ENCODE data around the gene CAPZB. TPM values are rescaled to one million over a fixed set of nuclear protein-coding genes. Genes with fewer than 3 reads are reported as not detected.

CAPZB gene
- total RNA-seq, 1 experiment from 2014 or later, result 198 TPM

GRCh38 chr1:19352839-19353238, 132.5 kb downstream of the CAPZB start:
- Mint-ChIP-seq H3K4me1 (ENCODE audit: low read depth, unreplicated experiment) (no peaks in the 10 kb centered on the region), H3K27me3 (ENCODE audit: unreplicated experiment) (no peaks in the 10 kb centered on the region), H3K36me3 (ENCODE audit: insufficient read depth, unreplicated experiment) (peaks cover 12% of the 10 kb centered on the region), H3K27ac (ENCODE audit: unreplicated experiment) (no peak overlapping the region), H3K4me3 (ENCODE audit: low read depth, unreplicated experiment) (no peak overlapping the region), H3K9me3 (ENCODE audit: low read depth, unreplicated experiment) (no peaks in the 10 kb centered on the region)
- TF ChIP-seq CTCF (IDR thresholded peaks at IDR 0.05; ENCODE audit: unreplicated experiment), result no peak
- intact Hi-C loops (cut with micrococcal nuclease; ENCODE audit: unreplicated experiment), result no loop called here
- BruUV-seq (replicated peaks), result no TSS peak
- no peak for DNase-seq
- CTCF ChIA-PET, result interaction anchor here (0.6 kb wide), 1 partner anchor 31 kb away, joined by 8 read pairs; no protein-coding TSS in a partner anchor

- intact Hi-C loops (cut with micrococcal nuclease; ENCODE audit: unreplicated experiment), result no loop called here
- H3K4me3 Mint-ChIP-seq (ENCODE audit: low read depth, unreplicated experiment), result no peak overlapping the region
- no peaks in the 10 kb centered on the region for H3K9me3 Mint-ChIP-seq (ENCODE audit: low read depth, unreplicated experiment)
- peaks cover 12% of the 10 kb centered on the region for H3K36me3 Mint-ChIP-seq (ENCODE audit: insufficient read depth, unreplicated experiment)
- CTCF ChIA-PET, result no interaction called here
- no peak for DNase-seq
- no peak overlapping the region for H3K27ac Mint-ChIP-seq (ENCODE audit: unreplicated experiment)
- no peaks in the 10 kb centered on the region for H3K27me3 Mint-ChIP-seq (ENCODE audit: unreplicated experiment)
- BruUV-seq (replicated peaks), result no TSS peak
- no peaks in the 10 kb centered on the region for H3K4me1 Mint-ChIP-seq (ENCODE audit: low read depth, unreplicated experiment)
- TF ChIP-seq CTCF (IDR thresholded peaks at IDR 0.05; ENCODE audit: unreplicated experiment), result no peak
Measured at GRCh38 chr1:19351873-19352272, 133.5 kb downstream of the CAPZB start.

GRCh38 chr1:19350566-19350965, 134.8 kb downstream of the CAPZB start:
- no TSS peak for BruUV-seq (replicated peaks)
- Mint-ChIP-seq H3K4me1 (ENCODE audit: low read depth, unreplicated experiment) (no peaks in the 10 kb centered on the region), H3K36me3 (ENCODE audit: insufficient read depth, unreplicated experiment) (peaks cover 17% of the 10 kb centered on the region), H3K27me3 (ENCODE audit: unreplicated experiment) (no peaks in the 10 kb centered on the region), H3K27ac (ENCODE audit: unreplicated experiment) (no peak overlapping the region), H3K9me3 (ENCODE audit: low read depth, unreplicated experiment) (no peaks in the 10 kb centered on the region), H3K4me3 (ENCODE audit: low read depth, unreplicated experiment) (no peak overlapping the region)
- no peak for TF ChIP-seq CTCF (IDR thresholded peaks at IDR 0.05; ENCODE audit: unreplicated experiment)
- intact Hi-C loops (cut with micrococcal nuclease; ENCODE audit: unreplicated experiment), result no loop called here
- DNase-seq, result no peak
- CTCF ChIA-PET, result interaction anchor here (0.7 kb wide), 2 partner anchors 15 to 31 kb away, joined by 3 to 5 read pairs; no protein-coding TSS in a partner anchor

GRCh38 chr1:19349999-19350398, 135.3 kb downstream of the CAPZB start:
- Mint-ChIP-seq H3K27me3 (ENCODE audit: unreplicated experiment) (no peaks in the 10 kb centered on the region), H3K4me3 (ENCODE audit: low read depth, unreplicated experiment) (no peak overlapping the region), H3K9me3 (ENCODE audit: low read depth, unreplicated experiment) (no peaks in the 10 kb centered on the region), H3K4me1 (ENCODE audit: low read depth, unreplicated experiment) (no peaks in the 10 kb centered on the region), H3K27ac (ENCODE audit: unreplicated experiment) (no peak overlapping the region), H3K36me3 (ENCODE audit: insufficient read depth, unreplicated experiment) (peaks cover 18% of the 10 kb centered on the region)
- no TSS peak for BruUV-seq (replicated peaks)
- CTCF ChIA-PET, result interaction anchor here (0.6 kb wide), 1 partner anchor 326 kb away, joined by 3 read pairs; no protein-coding TSS in a partner anchor
- no peak for DNase-seq
- TF ChIP-seq CTCF (IDR thresholded peaks at IDR 0.05; ENCODE audit: unreplicated experiment), result no peak
- intact Hi-C loops (cut with micrococcal nuclease; ENCODE audit: unreplicated experiment), result no loop called here
